Skeletal muscle tissue (tissue), 4 donors: Measurements from ENCODE around the gene ECM1. TPM values are rescaled to one million over a fixed set of nuclear protein-coding genes. Genes with fewer than 3 reads are reported as not detected.

Source experiments
- H3K27ac ChIP-seq: one replicate; pipeline ENCODE4 v1.7.0; 2013; ENCODE audit warnings: mild to moderate bottlenecking, low read depth, low read length, inconsistent platforms
- H3K27me3 ChIP-seq, 3 donors: one replicate each; pipeline ENCODE4 v1.7.0; 2013; ENCODE audit warnings: low read length in 3 of 3; ENCODE audit not compliant: control insufficient read depth in 3 of 3, insufficient read depth in 3 of 3
- H3K36me3 ChIP-seq, 3 donors: one replicate each; pipeline ENCODE4 v1.7.0; 2013; ENCODE audit warnings: low read length in 3 of 3; ENCODE audit not compliant: control insufficient read depth in 3 of 3, insufficient read depth in 3 of 3
- H3K4me1 ChIP-seq, 3 donors: one replicate each; pipeline ENCODE4 v1.7.0; 2013; ENCODE audit warnings: low read length in 3 of 3, mild to moderate bottlenecking in 3 of 3; ENCODE audit not compliant: control insufficient read depth in 3 of 3, insufficient read depth in 3 of 3
- H3K4me3 ChIP-seq, 3 donors: one replicate each; pipeline ENCODE4 v1.7.0; 2013; ENCODE audit warnings: low read length in 3 of 3
- H3K9ac ChIP-seq, 3 donors: one replicate each; pipeline ENCODE4 v1.7.0; 2013; ENCODE audit warnings: low read length in 3 of 3, mild to moderate bottlenecking in 3 of 3, moderate library complexity in 2 of 3, low read depth in 1 of 3
- H3K9me3 ChIP-seq, 3 donors: one replicate each; pipeline ENCODE4 v1.7.0; 2013; ENCODE audit warnings: low read length in 3 of 3; ENCODE audit not compliant: control insufficient read depth in 3 of 3
- total RNA-seq: library from RNA; depleted of rRNA; stranded (reverse); fragments of >200 nt; gene quantifications from one replicate; pipeline ENCODE4 v1.2.3, GENCODE V29; 2014
- donor health status: Osteomylitis.

The ECM1 gene
- total RNA-seq, 1 donor from 2014 or later: 0.52 TPM

DNA sequence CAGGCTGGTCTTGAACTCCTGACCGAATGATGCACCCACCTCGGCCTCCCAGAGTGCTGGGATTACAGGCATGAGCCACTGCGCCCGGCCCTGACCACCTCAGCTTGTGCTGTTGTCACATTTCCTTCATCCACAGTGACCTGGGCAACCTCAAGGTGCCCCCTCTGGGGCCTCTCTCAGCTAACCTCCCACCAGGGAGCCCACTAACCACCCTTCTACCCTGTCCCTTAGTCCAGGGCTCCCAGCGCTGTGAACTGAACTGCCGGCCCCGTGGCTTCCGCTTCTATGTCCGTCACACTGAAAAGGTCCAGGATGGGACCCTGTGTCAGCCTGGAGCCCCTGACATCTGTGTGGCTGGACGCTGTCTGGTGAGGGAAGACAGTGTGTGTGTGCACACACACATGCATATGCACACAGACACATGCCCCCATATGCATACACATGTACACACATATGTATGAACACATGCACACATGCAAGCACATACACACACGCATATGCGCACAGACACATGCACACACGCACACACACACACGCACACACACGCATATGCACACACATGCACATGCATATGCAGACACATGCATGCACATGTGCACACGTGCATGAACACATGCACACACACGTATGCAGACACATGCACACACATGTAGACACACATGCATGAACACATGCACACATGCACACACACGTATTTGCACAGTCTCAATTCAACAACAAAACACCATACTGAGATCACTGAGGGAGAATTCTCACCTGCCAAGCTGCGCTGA is 47.5 kb downstream of the ECM1 start:
- no peak overlapping the region for H3K4me3 ChIP-seq
- H3K9ac ChIP-seq: no peak overlapping the region

DNA sequence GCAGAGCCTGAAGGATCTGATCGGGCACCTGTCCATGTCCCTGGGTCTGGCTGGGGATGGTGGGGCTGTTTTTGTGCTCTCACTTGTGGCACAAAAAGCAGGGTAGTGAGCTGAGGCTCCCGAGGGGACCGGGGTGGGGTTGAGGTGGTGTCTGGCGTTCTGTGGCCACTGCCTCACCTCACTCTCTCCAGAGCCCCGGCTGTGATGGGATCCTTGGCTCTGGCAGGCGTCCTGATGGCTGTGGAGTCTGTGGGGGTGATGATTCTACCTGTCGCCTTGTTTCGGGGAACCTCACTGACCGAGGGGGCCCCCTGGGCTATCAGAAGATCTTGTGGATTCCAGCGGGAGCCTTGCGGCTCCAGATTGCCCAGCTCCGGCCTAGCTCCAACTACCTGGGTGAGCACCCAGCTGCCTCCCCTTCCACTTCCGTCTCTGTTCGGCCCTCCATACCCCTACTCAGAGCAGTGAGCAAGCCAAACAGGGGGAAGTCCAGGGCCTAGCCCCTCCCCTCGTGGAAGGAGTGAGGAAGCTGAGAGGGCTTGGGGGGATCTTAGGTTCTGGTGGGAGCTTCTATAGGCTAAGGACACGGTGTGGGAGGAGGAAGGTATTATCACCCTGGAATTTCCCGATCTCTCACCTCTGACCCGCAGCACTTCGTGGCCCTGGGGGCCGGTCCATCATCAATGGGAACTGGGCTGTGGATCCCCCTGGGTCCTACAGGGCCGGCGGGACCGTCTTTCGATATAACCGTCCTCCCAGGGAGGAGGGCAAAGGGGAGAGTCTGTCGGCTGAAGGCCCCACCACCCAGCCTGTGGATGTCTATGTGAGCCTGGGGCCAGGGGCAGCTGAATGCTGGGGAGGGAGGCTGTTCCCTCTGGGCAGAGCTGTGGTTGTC is 48.3 kb downstream of the ECM1 start:
- Histone ChIP-seq H3K27me3 (no peaks in the 10 kb centered on the region), H3K9me3 (no peaks in the 10 kb centered on the region), H3K9ac (no peak overlapping the region), H3K36me3 (peaks cover 12 to 21% (median 15%) of the 10 kb centered on the region in 3 donors), H3K4me3 (no peak overlapping the region), H3K4me1 (peaks cover 39 to 57% (median 41%) of the 10 kb centered on the region in 3 donors), H3K27ac (no peak overlapping the region)

More for the DNA sequence above, 47.5 kb downstream of the ECM1 start:
- H3K9me3 ChIP-seq: no peaks in the 10 kb centered on the region
- H3K4me1 ChIP-seq: peaks cover 37 to 57% (median 40%) of the 10 kb centered on the region in 3 donors
- H3K36me3 ChIP-seq: peaks cover 12 to 21% (median 15%) of the 10 kb centered on the region in 3 donors
- no peak overlapping the region for H3K27ac ChIP-seq
- H3K27me3 ChIP-seq: no peaks in the 10 kb centered on the region

DNA sequence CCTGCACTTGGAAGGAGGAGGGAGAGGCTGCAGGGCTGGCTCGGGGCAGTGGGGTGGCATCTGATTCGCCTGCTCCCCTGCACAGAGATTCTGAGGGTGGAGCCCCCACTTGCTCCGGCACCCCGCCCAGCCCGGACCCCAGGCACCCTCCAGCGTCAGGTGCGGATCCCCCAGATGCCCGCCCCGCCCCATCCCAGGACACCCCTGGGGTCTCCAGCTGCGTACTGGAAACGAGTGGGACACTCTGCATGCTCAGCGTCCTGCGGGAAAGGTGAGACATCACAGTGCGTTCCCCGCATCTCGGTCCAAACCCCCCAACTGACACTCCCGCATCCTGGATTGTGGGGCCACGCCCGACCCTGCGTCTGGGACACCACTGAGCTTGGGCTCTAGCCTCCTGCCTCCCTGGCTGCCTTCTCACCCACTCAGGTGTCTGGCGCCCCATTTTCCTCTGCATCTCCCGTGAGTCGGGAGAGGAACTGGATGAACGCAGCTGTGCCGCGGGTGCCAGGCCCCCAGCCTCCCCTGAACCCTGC is 49.2 kb downstream of the ECM1 start:
- Histone ChIP-seq H3K27me3 (no peaks in the 10 kb centered on the region), H3K9me3 (no peaks in the 10 kb centered on the region), H3K9ac (no peak overlapping the region), H3K27ac (no peak overlapping the region), H3K36me3 (peaks cover 12 to 21% (median 15%) of the 10 kb centered on the region in 3 donors), H3K4me3 (no peak overlapping the region), H3K4me1 (peaks cover 37 to 55% (median 42%) of the 10 kb centered on the region in 3 donors)

DNA sequence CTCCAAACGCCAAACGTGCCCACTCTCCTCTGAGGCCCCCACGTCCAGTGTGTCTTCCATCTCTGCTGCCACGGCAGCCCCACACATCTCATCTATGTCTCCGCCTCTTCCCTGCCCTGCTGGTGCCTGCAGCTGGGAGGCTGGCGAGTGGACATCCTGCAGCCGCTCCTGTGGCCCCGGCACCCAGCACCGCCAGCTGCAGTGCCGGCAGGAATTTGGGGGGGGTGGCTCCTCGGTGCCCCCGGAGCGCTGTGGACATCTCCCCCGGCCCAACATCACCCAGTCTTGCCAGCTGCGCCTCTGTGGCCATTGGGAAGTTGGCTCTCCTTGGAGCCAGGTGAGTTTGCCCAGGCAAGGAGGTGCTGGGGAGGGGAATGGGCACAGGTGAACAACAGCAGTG is 49.9 kb downstream of the ECM1 start:
- peaks cover 37 to 55% (median 43%) of the 10 kb centered on the region in 3 donors for H3K4me1 ChIP-seq
- H3K9ac ChIP-seq: no peak overlapping the region
- no peaks in the 10 kb centered on the region for H3K9me3 ChIP-seq
- no peak overlapping the region for H3K4me3 ChIP-seq
- peak overlapping the region; percentile 100 for H3K27ac ChIP-seq
- H3K27me3 ChIP-seq: no peaks in the 10 kb centered on the region
- H3K36me3 ChIP-seq: peaks cover 12 to 21% (median 15%) of the 10 kb centered on the region in 3 donors

DNA sequence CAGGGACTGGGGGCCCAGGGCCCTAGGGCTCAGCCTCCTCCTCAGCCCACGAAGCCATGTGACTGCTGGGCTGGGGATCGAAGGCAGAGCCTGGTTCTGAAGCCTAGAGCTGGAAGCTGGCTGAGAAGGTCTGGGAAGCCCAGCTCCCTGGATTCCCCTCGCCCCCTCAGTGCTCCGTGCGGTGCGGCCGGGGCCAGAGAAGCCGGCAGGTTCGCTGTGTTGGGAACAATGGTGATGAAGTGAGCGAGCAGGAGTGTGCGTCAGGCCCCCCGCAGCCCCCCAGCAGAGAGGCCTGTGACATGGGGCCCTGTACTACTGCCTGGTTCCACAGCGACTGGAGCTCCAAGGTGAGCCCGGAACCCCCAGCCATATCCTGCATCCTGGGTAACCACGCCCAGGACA is 50.4 kb downstream of the ECM1 start:
- H3K4me3 ChIP-seq: peak overlapping the region in 1 of 3 donors; percentile 20
- peaks cover 12 to 21% (median 15%) of the 10 kb centered on the region in 3 donors for H3K36me3 ChIP-seq
- no peaks in the 10 kb centered on the region for H3K27me3 ChIP-seq
- H3K9me3 ChIP-seq: no peaks in the 10 kb centered on the region
- peak overlapping the region; percentile 100 for H3K27ac ChIP-seq
- no peak overlapping the region for H3K9ac ChIP-seq
- H3K4me1 ChIP-seq: peaks cover 38 to 55% (median 44%) of the 10 kb centered on the region in 3 donors

DNA sequence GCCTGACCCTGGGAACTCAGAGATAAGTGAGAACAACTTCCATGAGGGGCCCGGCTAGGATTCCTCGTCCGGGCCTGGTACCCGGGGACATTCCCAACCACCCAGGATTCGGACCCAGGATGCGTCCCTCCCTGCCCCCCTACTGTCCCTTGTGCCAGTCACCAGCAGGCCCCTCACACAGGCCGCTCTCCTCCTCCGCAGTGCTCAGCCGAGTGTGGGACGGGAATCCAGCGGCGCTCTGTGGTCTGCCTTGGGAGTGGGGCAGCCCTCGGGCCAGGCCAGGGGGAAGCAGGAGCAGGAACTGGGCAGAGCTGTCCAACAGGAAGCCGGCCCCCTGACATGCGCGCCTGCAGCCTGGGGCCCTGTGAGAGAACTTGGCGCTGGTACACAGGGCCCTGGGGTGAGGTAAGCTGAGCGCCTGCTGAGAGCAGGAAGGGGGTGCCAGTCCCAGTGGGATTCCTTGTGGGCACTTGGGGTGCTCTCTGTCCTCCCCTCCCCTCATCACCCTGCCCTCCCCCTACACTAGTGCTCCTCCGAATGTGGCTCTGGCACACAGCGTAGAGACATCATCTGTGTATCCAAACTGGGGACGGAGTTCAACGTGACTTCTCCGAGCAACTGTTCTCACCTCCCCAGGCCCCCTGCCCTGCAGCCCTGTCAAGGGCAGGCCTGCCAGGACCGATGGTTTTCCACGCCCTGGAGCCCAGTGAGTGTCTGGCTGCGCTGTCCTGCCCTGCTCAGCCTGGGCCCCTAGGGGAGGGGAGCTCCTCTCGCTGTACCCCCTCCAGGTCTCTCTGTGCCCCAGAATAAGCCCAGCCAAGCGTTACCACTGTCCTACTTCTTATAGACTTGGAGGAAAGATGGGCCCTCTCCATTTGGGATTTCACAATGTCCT is 51.1 kb downstream of the ECM1 start:
- Histone ChIP-seq H3K4me1 (peaks cover 43 to 58% (median 50%) of the 10 kb centered on the region in 3 donors), H3K27ac (peak overlapping the region; percentile 100), H3K9me3 (no peaks in the 10 kb centered on the region), H3K4me3 (peak overlapping the region in 1 of 3 donors; percentile 20), H3K36me3 (peaks cover 12 to 21% (median 15%) of the 10 kb centered on the region in 3 donors), H3K9ac (peak overlapping the region in 2 of 3 donors; percentile 23 to 100), H3K27me3 (no peaks in the 10 kb centered on the region)

DNA sequence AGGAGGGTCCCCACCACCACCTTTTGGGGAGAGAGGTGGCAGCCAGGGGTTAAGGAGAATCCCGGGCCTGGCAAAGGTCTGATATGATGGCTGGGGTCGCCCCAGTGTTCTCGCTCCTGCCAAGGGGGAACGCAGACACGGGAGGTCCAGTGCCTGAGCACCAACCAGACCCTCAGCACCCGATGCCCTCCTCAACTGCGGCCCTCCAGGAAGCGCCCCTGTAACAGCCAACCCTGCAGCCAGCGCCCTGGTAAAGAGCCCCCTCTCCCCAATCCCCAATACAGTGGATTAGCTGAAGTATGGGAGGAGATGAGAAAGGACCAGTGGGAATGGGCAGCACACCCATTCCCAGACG is 51.7 kb downstream of the ECM1 start:
- Histone ChIP-seq H3K36me3 (peaks cover 12 to 21% (median 15%) of the 10 kb centered on the region in 3 donors), H3K27ac (peak overlapping the region; percentile 100), H3K4me3 (peak overlapping the region; percentile 84 to 92 (median 87)), H3K4me1 (peaks cover 50 to 64% (median 56%) of the 10 kb centered on the region in 3 donors), H3K9me3 (no peaks in the 10 kb centered on the region), H3K9ac (peak overlapping the region in 2 of 3 donors; percentile 23 to 100), H3K27me3 (no peaks in the 10 kb centered on the region)

DNA sequence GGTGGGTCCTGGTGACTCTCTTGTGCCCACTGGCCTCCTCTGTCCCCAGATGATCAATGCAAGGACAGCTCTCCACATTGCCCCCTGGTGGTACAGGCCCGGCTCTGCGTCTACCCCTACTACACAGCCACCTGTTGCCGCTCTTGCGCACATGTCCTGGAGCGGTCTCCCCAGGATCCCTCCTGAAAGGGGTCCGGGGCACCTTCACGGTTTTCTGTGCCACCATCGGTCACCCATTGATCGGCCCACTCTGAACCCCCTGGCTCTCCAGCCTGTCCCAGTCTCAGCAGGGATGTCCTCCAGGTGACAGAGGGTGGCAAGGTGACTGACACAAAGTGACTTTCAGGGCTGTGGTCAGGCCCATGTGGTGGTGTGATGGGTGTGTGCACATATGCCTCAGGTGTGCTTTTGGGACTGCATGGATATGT is 52.1 kb downstream of the ECM1 start:
- peaks cover 12 to 21% (median 15%) of the 10 kb centered on the region in 3 donors for H3K36me3 ChIP-seq
- H3K9me3 ChIP-seq: no peaks in the 10 kb centered on the region
- peak overlapping the region; percentile 100 for H3K27ac ChIP-seq
- H3K9ac ChIP-seq: peak overlapping the region; percentile 97 to 100 (median 99)
- peak overlapping the region; percentile 84 to 92 (median 87) for H3K4me3 ChIP-seq
- no peaks in the 10 kb centered on the region for H3K27me3 ChIP-seq
- H3K4me1 ChIP-seq: peaks cover 54 to 68% (median 60%) of the 10 kb centered on the region in 3 donors
